K562 (cell line): ENCODE data around the gene MATK. TPM values are rescaled to one million over a fixed set of nuclear protein-coding genes. Genes with fewer than 3 reads are reported as not detected.

ENCODE experiments used
- ATAC-seq: fragments of 200-7000 bp; cut with Tn5 transposase; 3 replicates; pipeline ENCODE4 v1.9.1; 2020; ENCODE audit warnings: moderate library complexity
- BruUV-seq: library from RNA; stranded (reverse); fragments of 400-500 nt; replicated peaks from 2 replicates; lab custom pipeline; 2021; lab: Mats Ljungman, UMichigan
- CTCF ChIA-PET: fragments of 300-600 bp; formaldehyde crosslinking; extraction: SDS; loops from one replicate; lab custom pipeline; 2021; ENCODE audit warnings: low intra/inter-chr PET ratio; lab: Yijun Ruan, JAX
- POLR2A ChIA-PET: fragments of 300-600, 350-650 bp; sonication (Branson Sonifier 250); formaldehyde crosslinking; extraction: SDS; loops from one replicate; lab custom pipeline; 2021; ENCODE audit warnings: antibody characterized with exemption, inconsistent platforms; lab: Yijun Ruan, JAX
- DNase-seq, 4 experiments: peaks; one replicate each; pipeline versions ENCODE4 v3.0.0 to v3.0.0-alpha.2; 2011 to 2018; ENCODE audit warnings: low spot score in 3 of 4, mixed read lengths in 3 of 4; ENCODE audit errors: extremely low read depth in 1 of 4
- FAIRE-seq: peaks from 2 replicates; lab custom pipeline; 2011; peaks lifted over from hg19 to GRCh38; lab: Jason Lieb, UNC
- H2AFZ ChIP-seq: 2 replicates; pipeline ENCODE4 v1.6.0; 2011; ENCODE audit warnings: low read depth, low read length, control low read depth, inconsistent platforms
- H3K27ac ChIP-seq: fragments of 200-600 bp; 3 replicates; pipeline ENCODE4 v1.8.0; 2011; ENCODE audit warnings: low read depth, mild to moderate bottlenecking, control low read depth, inconsistent platforms, low read length, moderate library complexity, mixed read lengths; ENCODE audit errors: extremely low read depth
- H3K27me3 ChIP-seq, 2 experiments: fragments of 300-600 bp in 1 of 2; 2 replicates in 1 of 2; 3 replicates in 1 of 2; pipeline versions ENCODE4 v1.6.0 to v1.8.0; 2011; ENCODE audit warnings: inconsistent platforms in 2 of 2, low read length in 2 of 2, mild to moderate bottlenecking in 1 of 2, mixed read lengths in 1 of 2, moderate library complexity in 1 of 2; ENCODE audit not compliant: control insufficient read depth in 2 of 2, insufficient read depth in 2 of 2
- H3K36me3 ChIP-seq: fragments of 300-600 bp; 3 replicates; pipeline ENCODE4 v1.8.0; 2011; ENCODE audit warnings: mild to moderate bottlenecking, low read length, inconsistent platforms; ENCODE audit not compliant: control insufficient read depth, insufficient read depth
- H3K4me1 ChIP-seq, 2 experiments: fragments of 200-600 bp in 1 of 2; replicated peaks in 1 of 2; 2 replicates in 1 of 2; 3 replicates in 1 of 2; pipeline versions ENCODE4 v1.5.1 to v1.8.0; 2011; ENCODE audit warnings: inconsistent platforms in 2 of 2, low read length in 2 of 2, mild to moderate bottlenecking in 1 of 2, mixed read lengths in 1 of 2, moderate library complexity in 1 of 2; ENCODE audit not compliant: control insufficient read depth in 2 of 2, insufficient read depth in 2 of 2
- H3K4me2 ChIP-seq: 2 replicates; pipeline ENCODE4 v1.6.1; 2011; ENCODE audit warnings: low read length, control low read depth, inconsistent platforms, mixed read lengths; ENCODE audit not compliant: insufficient read depth
- H3K4me3 ChIP-seq: fragments of 200-600 bp; sonication (generic), shearing (Covaris generic); 2 replicates; pipeline ENCODE4 v1.5.1; 2016; ENCODE audit warnings: control low read depth, inconsistent platforms
- H3K79me2 ChIP-seq: fragments of 200-600 bp; 3 replicates; pipeline ENCODE4 v1.8.0; 2011; ENCODE audit warnings: low read length, inconsistent platforms; ENCODE audit not compliant: control insufficient read depth, insufficient read depth
- H3K9ac ChIP-seq, 2 experiments: 2 replicates each; pipeline versions ENCODE4 v1.6.0 to v1.6.1; 2011; ENCODE audit warnings: low read depth in 2 of 2, low read length in 2 of 2, control low read depth in 1 of 2, inconsistent platforms in 1 of 2, mild to moderate bottlenecking in 1 of 2, mixed read lengths in 1 of 2; ENCODE audit not compliant: insufficient read depth in 1 of 2
- H3K9me1 ChIP-seq: one replicate; pipeline ENCODE4 v1.6.0; 2011; ENCODE audit warnings: inconsistent platforms, mild to moderate bottlenecking, low read length, moderate library complexity; ENCODE audit not compliant: control insufficient read depth, insufficient read depth
- H3K9me3 ChIP-seq: replicated peaks from 2 replicates; pipeline ENCODE4 v1.5.1; 2011; ENCODE audit warnings: low read depth, low read length, inconsistent platforms; ENCODE audit not compliant: control insufficient read depth, insufficient read depth
- H4K20me1 ChIP-seq: replicated peaks from 2 replicates; pipeline ENCODE4 v1.6.1; 2011; ENCODE audit warnings: low read length, inconsistent platforms, mixed read lengths; ENCODE audit not compliant: control insufficient read depth, insufficient read depth
- ATF3 ChIP-seq, 2 experiments: fragments of 450-650 bp in 1 of 2; sonication (generic) in 1 of 2; formaldehyde crosslinking in 1 of 2; IDR thresholded peaks in 1 of 2; conservative IDR thresholded peaks in 1 of 2; 2 replicates each; pipeline versions ENCODE4 v1.6.1 to v1.8.1; 2016 to 2023; ENCODE audit warnings: mild to moderate bottlenecking in 2 of 2, moderate library complexity in 2 of 2, inconsistent platforms in 1 of 2, missing genetic modification reagents in 1 of 2
- CREB3L1 ChIP-seq: fragments of 450-650 bp; IDR thresholded peaks from 2 replicates; pipeline ENCODE4 v1.6.1; 2014; ENCODE audit warnings: low read depth, mild to moderate bottlenecking, moderate library complexity, borderline replicate concordance
- CTCF ChIP-seq, 3 experiments: IDR thresholded peaks in 2 of 3; conservative IDR thresholded peaks in 1 of 3; 2 replicates each; pipeline ENCODE4 v1.5.1; 2011 to 2012; ENCODE audit warnings: low read length in 3 of 3, mild to moderate bottlenecking in 3 of 3, control low read depth in 2 of 3, improper control_type of control experiment in 1 of 3, inconsistent platforms in 1 of 3, low read depth in 1 of 3, mixed read lengths in 1 of 3, moderate library complexity in 1 of 3; ENCODE audit not compliant: insufficient read depth in 2 of 3
- E2F5 ChIP-seq: sonication (generic); formaldehyde crosslinking; IDR thresholded peaks from 2 replicates; pipeline ENCODE4 v1.8.0; 2022; ENCODE audit warnings: mild to moderate bottlenecking, missing genetic modification reagents
- FOSL1 ChIP-seq: fragments of 200-800 bp; sonication (Bioruptor generic); conservative IDR thresholded peaks from 2 replicates; pipeline ENCODE4 v1.6.1; 2016; ENCODE audit warnings: missing genetic modification characterization, missing compliant biosample characterization
- JUND ChIP-seq, 2 experiments: IDR thresholded peaks; 2 replicates in 1 of 2; 3 replicates in 1 of 2; pipeline ENCODE4 v1.6.1; 2011; ENCODE audit warnings: borderline replicate concordance in 2 of 2, low read depth in 2 of 2, low read length in 2 of 2, improper control_type of control experiment in 1 of 2, missing biosample characterization in 1 of 2, missing genetic modification characterization in 1 of 2, missing genetic modification reagents in 1 of 2
- MCM3 ChIP-seq: fragments of 450-650 bp; IDR thresholded peaks from 2 replicates; pipeline ENCODE4 v1.6.1; 2016
- MED1 ChIP-seq: sonication (generic); formaldehyde crosslinking; IDR thresholded peaks from 2 replicates; pipeline ENCODE4 v1.8.1; 2023; ENCODE audit warnings: missing genetic modification reagents, borderline replicate concordance
- MEIS2 ChIP-seq: fragments of 450-650 bp; IDR thresholded peaks from 2 replicates; pipeline ENCODE4 v1.6.1; 2014; ENCODE audit warnings: mild to moderate bottlenecking; ENCODE audit not compliant: partially characterized antibody
- PKNOX1 ChIP-seq: fragments of 450-650 bp; IDR thresholded peaks from 2 replicates; pipeline ENCODE4 v1.6.1; 2016
- POLR2G ChIP-seq: fragments of 200-400 bp; formaldehyde crosslinking; IDR thresholded peaks from 2 replicates; pipeline ENCODE4 v1.6.1; 2017; ENCODE audit warnings: low read depth, mild to moderate bottlenecking, antibody characterized with exemption, low read length, moderate library complexity
- TSC22D4 ChIP-seq: fragments of 450-650 bp; IDR thresholded peaks from 2 replicates; pipeline ENCODE4 v1.6.1; 2016; ENCODE audit warnings: missing genetic modification characterization, missing biosample characterization, control low read depth
- ZKSCAN1 ChIP-seq: fragments of 150-350 bp; IDR thresholded peaks from 2 replicates; pipeline ENCODE4 v1.6.1; 2016; ENCODE audit warnings: low read depth, low read length
- ZNF431 ChIP-seq: sonication (generic); formaldehyde crosslinking; IDR thresholded peaks from 2 replicates; pipeline ENCODE4 v1.8.0; 2022; ENCODE audit warnings: mild to moderate bottlenecking, missing genetic modification reagents
- ZNF589 ChIP-seq: fragments of 200-800 bp; sonication (Bioruptor generic); IDR thresholded peaks from 2 replicates; pipeline ENCODE4 v1.6.1; 2016; ENCODE audit warnings: low read depth, missing genetic modification characterization, missing compliant biosample characterization
- WGBS: fragments of 100-300 bp; shearing (Covaris generic); methylation state at CpG from one replicate; pipeline ENCODE4 v1.1.6; 2016; ENCODE audit warnings: low coverage, mixed read lengths; ENCODE audit not compliant: insufficient coverage; ENCODE audit errors: missing lambda C conversion rate; 5-methylcytosine and 5-hydroxymethylcytosine counted together
- in situ Hi-C: fragments of 300-500 bp; cut with MboI; formaldehyde crosslinking; loops from 4 replicates; pipeline ENCODE4 v1.15.0; 2018; ENCODE audit warnings: inconsistent platforms, mixed read lengths
- intact Hi-C: fragments of 100-400 bp; cut with micrococcal nuclease; formaldehyde crosslinking; loops from 2 replicates; pipeline ENCODE4 v1.14.2; 2022
- polyA plus RNA-seq, 8 experiments: library from polyadenylated mRNA; depleted of rRNA in 4 of 8; stranded (reverse) in 5 of 8; unstranded in 3 of 8; fragments of >200 nt; fragmentation: Nextera tagmentation in 2 of 8; fragmentation: Illumina TruSeq in 1 of 8; extraction: Ambion mirVana in 2 of 8; extraction: Trizol in 1 of 8; gene quantifications; 2 replicates each; pipeline versions ENCODE4 v1.2.1 to v1.2.3, GENCODE V29; 2011 to 2014; ENCODE audit warnings: inconsistent platforms in 1 of 8, missing spikeins in 1 of 8
- total RNA-seq, 7 experiments: library from RNA; depleted of rRNA in 6 of 7; stranded (reverse); fragments of >200 nt in 6 of 7; fragmentation: Illumina TruSeq in 2 of 7; extraction: Trizol in 2 of 7; gene quantifications; 2 replicates each; pipeline versions ENCODE4 v1.2.1 to v1.2.3, GENCODE V29; 2011 to 2021; ENCODE audit warnings: low replicate concordance in 1 of 7

The MATK gene
- total and polyA plus RNA-seq, 9 of the 15 experiments (the other 6 are each of a cell fraction or from before 2014, with no cell fraction given) = 0.08 to 41.5 (median 21.4) TPM

GRCh38 chr19:3792114-3792513 lies 5.9 kb upstream of the MATK start:
- no peak overlapping the region for H3K4me3 ChIP-seq
- ATAC-seq (no peak), FAIRE-seq (no peak), DNase-seq (no peak)
- H3K9me3 ChIP-seq = 0 out of 2 replicates have a peak, but pooled peaks cover 2% of the 10 kb centered on the region
- WGBS = 4% methylated on average over 3 of the region's 3 CpGs
- no TSS peak for BruUV-seq
- no peaks in the 10 kb centered on the region for H3K36me3 ChIP-seq
- intact Hi-C loops = no loop called here
- H4K20me1 ChIP-seq = no peaks in the 10 kb centered on the region
- H2AFZ ChIP-seq = no peak overlapping the region
- no peaks in the 10 kb centered on the region for H3K79me2 ChIP-seq
- POLR2A ChIA-PET = interaction anchor here (0.6 to 1.0 kb wide), 2 partner anchors 30 to 121 kb away, joined by 3 to 5 read pairs; partner anchors contain the start of gene MRPL54
- H3K27me3 ChIP-seq = peaks cover 0 to 9% of the 10 kb centered on the region in 2 experiments; a peak in 1 of 5 replicates
- in situ Hi-C loops = no loop called here
- CTCF ChIA-PET = no interaction called here
- H3K4me2 ChIP-seq = no peak overlapping the region
- H3K9ac ChIP-seq = no peak overlapping the region
- no peaks in the 10 kb centered on the region; a peak in 1 of 5 replicates for H3K4me1 ChIP-seq
- no peaks in the 10 kb centered on the region for H3K9me1 ChIP-seq
- H3K27ac ChIP-seq = no peak overlapping the region
- TF ChIP-seq MCM3 (no peak), PKNOX1 (0 out of 2 replicates have a peak, but pooled peaks have one; percentile 6), ATF3 (IDR thresholded peaks at IDR 0.05) (peak; percentile 78), ATF3 (CRISPR knock-in tag; conservative IDR thresholded peaks at IDR 0.05) (no peak), JUND (IDR thresholded peaks at IDR 0.05; ENCODE audit: borderline replicate concordance, low read depth, low read length) (peak; percentile 67; the same call in 1 of the 2 replicates), JUND (tag; IDR thresholded peaks at IDR 0.05; ENCODE audit: borderline replicate concordance, low read depth, low read length) (no peak), CREB3L1 (no peak), CTCF (IDR thresholded peaks at IDR 0.05 in 2 of 3, conservative IDR thresholded peaks at IDR 0.05 in 1 of 3; ENCODE audit: insufficient read depth in 2 of 3, low read depth in 1 of 3, low read length in 3 of 3) (no peak), TSC22D4 (no peak), ZKSCAN1 (peak; percentile 78), FOSL1 (tag) (peak; percentile 23; the same call in 1 of the 2 replicates), E2F5 (no peak), ZNF589 (no peak), MEIS2 (peak; percentile 36), ZNF431 (CRISPR knock-in tag) (no peak), POLR2G (no peak), MED1 (CRISPR knock-in tag) (no peak)
